Measurements from ENCODE around the gene WLS.

- TF ChIP-seq POLR2A (IDR thresholded peaks at IDR 0.05; ENCODE audit: low read length) (no peak), GATA1 (IDR thresholded peaks at IDR 0.05; ENCODE audit: low read depth, low read length) (no peak)
Measured at GRCh38 chr1:68120136-68120791, 112.1 kb downstream of the WLS start.
